Non-pigmented ciliary epithelial cell (primary cell): Measurements from ENCODE around the gene ATF5.

ENCODE experiments used
- DNase-seq: peaks from one replicate; pipeline ENCODE4 v3.0.0-alpha.2; 2010; ENCODE audit warnings: low read depth

ATF5 gene

GRCh38 chr19:49929121-49929610 is at the start of gene ATF5, which contains the start of gene NUP62:
Gene ATF5 (plus strand): TSS chr19:49929205. CDS start chr19:49930851, 1,646 bp downstream.
Gene NUP62 (minus strand): TSS chr19:49929504. CDS start chr19:49909807, 19,697 bp downstream.
- no peak for DNase-seq

GRCh38 chr19:49879243-49879963 is 49.6 kb upstream of the ATF5 start:
- no peak for DNase-seq

- no peak for DNase-seq
Measured at GRCh38 chr19:49880162-49880869, 48.7 kb upstream of the ATF5 start.

- no peak for DNase-seq
Measured at GRCh38 chr19:49881186-49881585, 47.8 kb upstream of the ATF5 start.

GRCh38 chr19:49881672-49882394 is 47.2 kb upstream of the ATF5 start:
- no peak for DNase-seq

GRCh38 chr19:49882643-49883042 is 46.4 kb upstream of the ATF5 start:
- no peak for DNase-seq

- DNase-seq, result no peak
Measured at GRCh38 chr19:49883094-49883493, 45.9 kb upstream of the ATF5 start.

GRCh38 chr19:49884109-49884508 is 44.9 kb upstream of the ATF5 start:
- no peak for DNase-seq

- DNase-seq, result no peak
Measured at GRCh38 chr19:49884760-49885159, 44.2 kb upstream of the ATF5 start.

GRCh38 chr19:49887037-49887664 is 41.9 kb upstream of the ATF5 start:
- no peak for DNase-seq

- DNase-seq, result no peak
Measured at GRCh38 chr19:49887665-49888509, 41.1 kb upstream of the ATF5 start.

- no peak for DNase-seq
Measured at GRCh38 chr19:49888510-49888824, 40.5 kb upstream of the ATF5 start.

GRCh38 chr19:49889038-49889686 is 39.8 kb upstream of the ATF5 start:
- no peak for DNase-seq

GRCh38 chr19:49889687-49890348 is 39.2 kb upstream of the ATF5 start:
- no peak for DNase-seq

GRCh38 chr19:49890349-49891311 is 38.4 kb upstream of the ATF5 start:
- DNase-seq, result no peak

- no peak for DNase-seq
Measured at GRCh38 chr19:49891393-49891792, 37.6 kb upstream of the ATF5 start.

GRCh38 chr19:49892716-49893115 is 36.3 kb upstream of the ATF5 start:
- DNase-seq, result no peak

- no peak for DNase-seq
Measured at GRCh38 chr19:49894011-49894664, 34.9 kb upstream of the ATF5 start.
